ENCODE results near the gene SLC8A2.

The SLC8A2 gene

DNA sequence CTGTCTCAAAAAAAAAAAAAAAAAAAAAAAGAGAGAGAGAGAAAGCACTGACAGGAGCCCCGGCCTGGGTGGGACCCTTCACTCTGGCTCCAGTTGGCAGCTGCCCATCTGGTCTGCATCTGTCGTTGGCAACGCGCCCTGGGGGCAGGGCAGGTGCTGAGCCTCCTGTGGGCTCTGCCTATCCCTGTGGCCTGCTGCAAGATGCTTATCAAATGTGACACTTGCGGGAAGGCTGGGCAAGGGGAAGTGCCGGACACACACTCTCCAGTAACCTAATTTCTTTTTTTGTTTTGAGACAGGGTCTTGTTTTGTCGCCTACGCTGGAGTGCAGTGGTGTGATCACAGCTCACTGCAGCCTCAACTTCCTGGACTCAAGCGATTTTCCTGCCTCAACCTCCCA lies 23.0 kb upstream of the SLC8A2 start:
- no peaks in the 10 kb centered on the region for H3F3A ChIP-seq (ENCODE audit: control insufficient read depth, insufficient read depth)
- no peaks in the 10 kb centered on the region for H3K9me3 ChIP-seq (ENCODE audit: control insufficient read depth, insufficient read depth, low read length)
- H3K9me2 ChIP-seq (replicated peaks; ENCODE audit: control insufficient read depth, low read length): no peaks in the 10 kb centered on the region
- H3K4me2 ChIP-seq (ENCODE audit: low read length): no peak overlapping the region
- no peak overlapping the region for H3K4me3 ChIP-seq (ENCODE audit: low read length)
- no peaks in the 10 kb centered on the region for H3K79me2 ChIP-seq (ENCODE audit: control insufficient read depth, low read length)
- H3K27me3 ChIP-seq (ENCODE audit: control insufficient read depth, low read length): no peaks in the 10 kb centered on the region
- no peaks in the 10 kb centered on the region for H3K4me1 ChIP-seq (ENCODE audit: control insufficient read depth, low read length)
- no peak for TF ChIP-seq EZH2phosphoT487 (IDR thresholded peaks at IDR 0.05; ENCODE audit: borderline replicate concordance, low read length)
- TF ChIP-seq, protein P1, sequence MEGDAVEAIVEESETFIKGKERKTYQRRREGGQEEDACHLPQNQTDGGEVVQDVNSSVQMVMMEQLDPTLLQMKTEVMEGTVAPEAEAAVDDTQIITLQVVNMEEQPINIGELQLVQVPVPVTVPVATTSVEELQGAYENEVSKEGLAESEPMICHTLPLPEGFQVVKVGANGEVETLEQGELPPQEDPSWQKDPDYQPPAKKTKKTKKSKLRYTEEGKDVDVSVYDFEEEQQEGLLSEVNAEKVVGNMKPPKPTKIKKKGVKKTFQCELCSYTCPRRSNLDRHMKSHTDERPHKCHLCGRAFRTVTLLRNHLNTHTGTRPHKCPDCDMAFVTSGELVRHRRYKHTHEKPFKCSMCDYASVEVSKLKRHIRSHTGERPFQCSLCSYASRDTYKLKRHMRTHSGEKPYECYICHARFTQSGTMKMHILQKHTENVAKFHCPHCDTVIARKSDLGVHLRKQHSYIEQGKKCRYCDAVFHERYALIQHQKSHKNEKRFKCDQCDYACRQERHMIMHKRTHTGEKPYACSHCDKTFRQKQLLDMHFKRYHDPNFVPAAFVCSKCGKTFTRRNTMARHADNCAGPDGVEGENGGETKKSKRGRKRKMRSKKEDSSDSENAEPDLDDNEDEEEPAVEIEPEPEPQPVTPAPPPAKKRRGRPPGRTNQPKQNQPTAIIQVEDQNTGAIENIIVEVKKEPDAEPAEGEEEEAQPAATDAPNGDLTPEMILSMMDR (IDR thresholded peaks at IDR 0.05; ENCODE audit: low read depth, low read length, poor library complexity, severe bottlenecking): no peak
- H3K36me3 ChIP-seq (ENCODE audit: control insufficient read depth, low read length): peaks cover 45% of the 10 kb centered on the region
- H3K27ac ChIP-seq (ENCODE audit: low read depth, low read length): no peak overlapping the region
- no peaks in the 10 kb centered on the region for H4K20me1 ChIP-seq (ENCODE audit: control insufficient read depth, insufficient read depth, low read depth, low read length)

DNA sequence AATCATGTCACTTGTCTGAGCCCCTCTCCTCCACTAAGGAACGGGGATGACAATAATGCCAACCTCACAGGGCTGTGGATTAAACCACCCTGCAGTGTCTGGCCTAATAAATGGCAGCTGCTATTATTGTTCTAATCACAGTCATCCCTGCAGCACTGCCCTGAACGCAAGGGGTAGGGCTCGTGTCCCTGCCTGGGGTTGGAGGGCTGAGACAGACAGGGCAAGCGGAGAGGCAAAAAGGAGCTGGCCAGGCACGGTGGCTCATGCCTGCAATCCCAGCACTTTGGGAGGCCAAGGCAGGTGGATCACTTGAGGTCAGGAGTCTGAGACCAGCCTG lies 22.5 kb upstream of the SLC8A2 start:
- H3K9me3 ChIP-seq (ENCODE audit: control insufficient read depth, insufficient read depth, low read length): no peaks in the 10 kb centered on the region
- H3K9me2 ChIP-seq (replicated peaks; ENCODE audit: control insufficient read depth, low read length): no peaks in the 10 kb centered on the region
- no peaks in the 10 kb centered on the region for H3K79me2 ChIP-seq (ENCODE audit: control insufficient read depth, low read length)
- no peak for TF ChIP-seq EZH2phosphoT487 (IDR thresholded peaks at IDR 0.05; ENCODE audit: borderline replicate concordance, low read length)
- TF ChIP-seq, protein P1 (IDR thresholded peaks at IDR 0.05; ENCODE audit: low read depth, low read length, poor library complexity, severe bottlenecking): no peak
- no peaks in the 10 kb centered on the region for H3K27me3 ChIP-seq (ENCODE audit: control insufficient read depth, low read length)
- peaks cover 46% of the 10 kb centered on the region for H3K36me3 ChIP-seq (ENCODE audit: control insufficient read depth, low read length)
- H3K4me1 ChIP-seq (ENCODE audit: control insufficient read depth, low read length): no peaks in the 10 kb centered on the region
- H3K4me2 ChIP-seq (ENCODE audit: low read length): no peak overlapping the region
- no peaks in the 10 kb centered on the region for H4K20me1 ChIP-seq (ENCODE audit: control insufficient read depth, insufficient read depth, low read depth, low read length)
- no peaks in the 10 kb centered on the region for H3F3A ChIP-seq (ENCODE audit: control insufficient read depth, insufficient read depth)
- no peak overlapping the region for H3K4me3 ChIP-seq (ENCODE audit: low read length)
- no peak overlapping the region for H3K27ac ChIP-seq (ENCODE audit: low read depth, low read length)

DNA sequence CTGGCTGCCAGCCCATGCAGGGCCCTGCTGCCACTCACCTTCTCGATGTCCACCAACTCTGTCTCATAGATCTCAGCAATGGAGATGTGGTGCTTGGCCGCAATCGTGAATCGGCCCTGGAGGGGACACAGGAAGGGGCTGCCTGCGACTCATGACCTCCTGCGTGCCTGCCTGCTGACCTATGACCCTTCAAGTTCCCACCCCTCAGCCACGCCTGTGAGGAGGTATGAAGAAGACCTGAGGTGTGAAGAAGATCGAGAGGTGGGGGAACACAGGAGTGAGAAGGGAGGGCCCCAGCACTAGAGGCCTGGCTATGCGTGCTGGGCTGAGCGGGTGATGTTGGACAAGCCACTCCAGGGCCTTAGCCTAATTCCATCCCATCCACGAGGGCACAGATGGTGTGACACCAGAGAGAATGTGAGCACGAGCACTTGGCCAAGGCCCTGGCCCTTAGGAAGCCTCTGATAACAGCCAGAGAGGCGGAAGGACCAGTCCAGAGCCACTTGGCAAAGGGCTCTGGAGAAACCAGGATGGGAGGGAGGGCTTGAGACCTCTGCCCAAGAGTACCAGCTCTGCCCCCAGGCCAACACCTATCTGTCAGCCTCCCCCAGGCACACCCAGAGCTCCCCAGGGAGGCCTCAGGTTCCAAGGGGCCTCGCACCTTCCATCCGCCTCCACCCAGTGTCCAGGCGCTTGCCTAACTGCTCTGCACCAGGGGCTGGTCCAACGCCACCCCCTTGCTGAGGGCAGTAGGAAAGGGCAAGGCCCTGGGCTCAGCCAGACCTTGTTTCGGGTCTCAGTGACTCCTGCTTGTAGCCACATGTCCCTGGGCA lies 21.9 kb upstream of the SLC8A2 start:
- TF ChIP-seq, protein P1 (IDR thresholded peaks at IDR 0.05; ENCODE audit: low read depth, low read length, poor library complexity, severe bottlenecking): no peak
- TF ChIP-seq EZH2phosphoT487 (IDR thresholded peaks at IDR 0.05; ENCODE audit: borderline replicate concordance, low read length): no peak
- no peak overlapping the region for H3K27ac ChIP-seq (ENCODE audit: low read depth, low read length)
- no peaks in the 10 kb centered on the region for H3K9me2 ChIP-seq (replicated peaks; ENCODE audit: control insufficient read depth, low read length)

More for the DNA sequence above, 21.9 kb upstream of the SLC8A2 start:
- Histone ChIP-seq H3K4me3 (ENCODE audit: low read length) (no peak overlapping the region), H3K27me3 (ENCODE audit: control insufficient read depth, low read length) (no peaks in the 10 kb centered on the region), H3F3A (ENCODE audit: control insufficient read depth, insufficient read depth) (no peaks in the 10 kb centered on the region), H3K4me1 (ENCODE audit: control insufficient read depth, low read length) (no peaks in the 10 kb centered on the region), H3K79me2 (ENCODE audit: control insufficient read depth, low read length) (no peaks in the 10 kb centered on the region), H3K4me2 (ENCODE audit: low read length) (no peak overlapping the region), H3K36me3 (ENCODE audit: control insufficient read depth, low read length) (peaks cover 44% of the 10 kb centered on the region), H4K20me1 (ENCODE audit: control insufficient read depth, insufficient read depth, low read depth, low read length) (no peaks in the 10 kb centered on the region), H3K9me3 (ENCODE audit: control insufficient read depth, insufficient read depth, low read length) (no peaks in the 10 kb centered on the region)
